A673 (cell line): ENCODE data around the gene UGT1A9. TPM values are rescaled to one million over a fixed set of nuclear protein-coding genes. Genes with fewer than 3 reads are reported as not detected.

ENCODE experiments used
- BruUV-seq: library from RNA; stranded (reverse); fragments of 400-500 nt; replicated peaks from 2 replicates; lab custom pipeline; 2021; lab: Mats Ljungman, UMichigan
- CTCF ChIA-PET: fragments of 300-600 bp; sonication (Branson Sonifier 250); formaldehyde crosslinking; loops from one replicate; lab custom pipeline; 2022; ENCODE audit warnings: antibody characterized with exemption; lab: Charles Lee
- POLR2A ChIA-PET: fragments of 300-600 bp; sonication (Branson Sonifier 250); formaldehyde crosslinking; loops from one replicate; lab custom pipeline; 2022; ENCODE audit warnings: antibody characterized with exemption; ENCODE audit not compliant: low non-redundant PET; lab: Charles Lee
- DNase-seq: peaks from one replicate; pipeline ENCODE4 v3.0.0-alpha.2; 2015; ENCODE audit warnings: low spot score
- H3K27ac ChIP-seq: fragments of 200-600 bp; sonication (generic); 2 replicates; pipeline ENCODE4 v1.5.1; 2016; ENCODE audit warnings: mixed run types, low read depth, mild to moderate bottlenecking, mixed read lengths, antibody characterized with exemption, low read length; ENCODE audit not compliant: poor library complexity, severe bottlenecking
- H3K27me3 ChIP-seq: fragments of 200-600 bp; sonication (generic); replicated peaks from 2 replicates; pipeline ENCODE4 v1.6.1; 2017; ENCODE audit warnings: mixed run types, low read depth, mild to moderate bottlenecking, mixed read lengths, antibody characterized with exemption, low read length; ENCODE audit not compliant: insufficient read depth, poor library complexity
- H3K36me3 ChIP-seq: fragments of 200-600 bp; sonication (generic); 2 replicates; pipeline ENCODE4 v1.6.1; 2016; ENCODE audit warnings: mixed run types, mild to moderate bottlenecking, mixed read lengths, antibody characterized with exemption, low read length; ENCODE audit not compliant: insufficient read depth, poor library complexity, severe bottlenecking
- H3K4me1 ChIP-seq: fragments of 200-600 bp; sonication (generic); 2 replicates; pipeline ENCODE4 v1.6.1; 2017; ENCODE audit warnings: mixed run types, mild to moderate bottlenecking, mixed read lengths, antibody characterized with exemption, low read length; ENCODE audit not compliant: insufficient read depth, poor library complexity, severe bottlenecking
- H3K4me3 ChIP-seq: fragments of 200-600 bp; sonication (generic); 2 replicates; pipeline ENCODE4 v1.5.1; 2016; ENCODE audit warnings: low read depth, mixed run types, mild to moderate bottlenecking, mixed read lengths, low read length; ENCODE audit not compliant: poor library complexity, severe bottlenecking
- H3K9me3 ChIP-seq: fragments of 200-600 bp; sonication (generic); 2 replicates; pipeline ENCODE4 v1.6.1; 2016; ENCODE audit warnings: mixed run types, low read depth, mild to moderate bottlenecking, mixed read lengths, antibody characterized with exemption, low read length; ENCODE audit not compliant: poor library complexity, severe bottlenecking
- EZH2 ChIP-seq: fragments of 200-600 bp; sonication (generic); IDR thresholded peaks from 2 replicates; pipeline ENCODE4 v1.6.1; 2017; ENCODE audit warnings: borderline replicate concordance, low read depth, mild to moderate bottlenecking, mixed read lengths, antibody characterized with exemption, low read length; ENCODE audit not compliant: poor library complexity, severe bottlenecking
- intact Hi-C: fragments of 100-400 bp; cut with micrococcal nuclease; formaldehyde crosslinking; loops from one replicate; pipeline ENCODE4 v1.10.0; 2022; ENCODE audit not compliant: unreplicated experiment
- total RNA-seq: library from RNA; stranded (reverse); gene quantifications from 2 replicates; pipeline ENCODE4 v1.2.3, GENCODE V29; 2021
- TF ChIP-seq, protein P1 (sequence below): fragments of 300-800, 200-600 bp; sonication (generic); conservative IDR thresholded peaks from 2 replicates; pipeline ENCODE4 v1.5.1; 2017; ENCODE audit warnings: low read depth, mild to moderate bottlenecking, antibody characterized with exemption, low read length, moderate library complexity, mixed read lengths

The UGT1A9 gene
- total RNA-seq, 1 experiment from 2014 or later, result not detected

DNA sequence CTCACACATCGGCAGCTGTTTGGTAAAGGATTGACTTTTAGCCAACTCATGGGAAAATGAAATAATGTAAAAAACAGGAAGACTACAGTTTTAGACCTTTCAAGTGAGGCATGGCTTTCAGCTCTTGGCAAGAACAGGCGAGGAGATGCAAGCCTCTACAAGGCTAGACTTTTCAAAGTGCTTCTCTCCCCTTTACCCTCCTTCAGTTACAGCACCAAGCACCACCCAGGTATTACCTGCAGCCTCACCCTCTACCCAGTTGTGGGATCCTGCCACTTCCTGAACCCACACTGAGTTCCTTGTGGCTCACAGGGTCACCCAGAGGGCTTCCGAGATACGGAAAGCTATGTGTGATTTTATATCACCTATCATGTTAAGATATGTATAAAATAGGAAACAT, 20.7 kb upstream of the UGT1A9 start:
- H3K4me1 ChIP-seq, result no peaks in the 10 kb centered on the region
- no peak overlapping the region for H3K27ac ChIP-seq
- no peaks in the 10 kb centered on the region for H3K36me3 ChIP-seq
- H3K27me3 ChIP-seq, result no peaks in the 10 kb centered on the region
- ChIA-PET POLR2A (no interaction called here), CTCF (no interaction called here)
- BruUV-seq, result no TSS peak
- no peak for TF ChIP-seq EZH2
- TF ChIP-seq, protein P1, sequence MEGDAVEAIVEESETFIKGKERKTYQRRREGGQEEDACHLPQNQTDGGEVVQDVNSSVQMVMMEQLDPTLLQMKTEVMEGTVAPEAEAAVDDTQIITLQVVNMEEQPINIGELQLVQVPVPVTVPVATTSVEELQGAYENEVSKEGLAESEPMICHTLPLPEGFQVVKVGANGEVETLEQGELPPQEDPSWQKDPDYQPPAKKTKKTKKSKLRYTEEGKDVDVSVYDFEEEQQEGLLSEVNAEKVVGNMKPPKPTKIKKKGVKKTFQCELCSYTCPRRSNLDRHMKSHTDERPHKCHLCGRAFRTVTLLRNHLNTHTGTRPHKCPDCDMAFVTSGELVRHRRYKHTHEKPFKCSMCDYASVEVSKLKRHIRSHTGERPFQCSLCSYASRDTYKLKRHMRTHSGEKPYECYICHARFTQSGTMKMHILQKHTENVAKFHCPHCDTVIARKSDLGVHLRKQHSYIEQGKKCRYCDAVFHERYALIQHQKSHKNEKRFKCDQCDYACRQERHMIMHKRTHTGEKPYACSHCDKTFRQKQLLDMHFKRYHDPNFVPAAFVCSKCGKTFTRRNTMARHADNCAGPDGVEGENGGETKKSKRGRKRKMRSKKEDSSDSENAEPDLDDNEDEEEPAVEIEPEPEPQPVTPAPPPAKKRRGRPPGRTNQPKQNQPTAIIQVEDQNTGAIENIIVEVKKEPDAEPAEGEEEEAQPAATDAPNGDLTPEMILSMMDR, result no peak
- no peak overlapping the region for H3K4me3 ChIP-seq
- DNase-seq, result no peak
- intact Hi-C loops, result no loop called here
- H3K9me3 ChIP-seq, result no peaks in the 10 kb centered on the region

- Histone ChIP-seq H3K27ac (no peak overlapping the region), H3K4me3 (no peak overlapping the region), H3K27me3 (no peaks in the 10 kb centered on the region), H3K4me1 (no peaks in the 10 kb centered on the region), H3K36me3 (no peaks in the 10 kb centered on the region), H3K9me3 (no peaks in the 10 kb centered on the region)
- DNase-seq, result no peak
- ChIA-PET CTCF (no interaction called here), POLR2A (no interaction called here)
- no peak for TF ChIP-seq EZH2
- TF ChIP-seq, protein P1, result no peak
- no TSS peak for BruUV-seq
- intact Hi-C loops, result no loop called here
Measured at GRCh38 chr2:233651430-233651829, 20.3 kb upstream of the UGT1A9 start.

DNA sequence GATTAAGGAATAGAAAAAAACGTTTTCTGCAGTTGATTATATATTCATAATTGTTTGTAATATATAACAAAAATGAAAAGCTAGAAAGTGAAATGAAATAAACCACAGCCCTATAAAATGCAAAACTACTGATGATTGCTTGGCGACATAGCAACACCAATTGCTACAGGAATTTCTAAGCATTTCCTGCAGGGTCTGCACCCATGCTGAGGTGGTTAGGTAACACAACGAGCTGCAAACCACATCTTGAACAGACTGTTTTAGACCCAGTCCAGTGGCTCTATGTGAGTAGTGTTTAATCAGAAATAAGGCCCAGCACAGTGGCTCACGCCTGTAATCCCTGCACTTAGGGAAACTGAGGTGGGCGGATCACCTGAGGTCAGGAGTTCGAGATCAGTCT, 17.2 kb upstream of the UGT1A9 start:
- ChIA-PET CTCF (no interaction called here), POLR2A (no interaction called here)
- intact Hi-C loops, result no loop called here
- H3K4me3 ChIP-seq, result no peak overlapping the region
- no peak overlapping the region for H3K27ac ChIP-seq
- TF ChIP-seq, protein P1, result no peak
- no peak for TF ChIP-seq EZH2
- H3K27me3 ChIP-seq, result no peaks in the 10 kb centered on the region
- H3K9me3 ChIP-seq, result no peaks in the 10 kb centered on the region
- peak; percentile 12 for DNase-seq
- H3K36me3 ChIP-seq, result no peaks in the 10 kb centered on the region
- H3K4me1 ChIP-seq, result no peaks in the 10 kb centered on the region
- BruUV-seq, result no TSS peak
